Stimulated activated naive CD4-positive, alpha-beta T cell (primary cell): ENCODE measurements around the gene NOL11.
"Not testable (repeated sequence)": the region's sequence is repeated elsewhere in the genome, so short reads cannot be mapped to it uniquely, and the experiment has no call there.

ENCODE experiments used
- DNase-seq, 6 experiments: peaks; one replicate each; lab custom pipeline; 2025; lab: John Stamatoyannopoulos, UW

NOL11 gene

DNA sequence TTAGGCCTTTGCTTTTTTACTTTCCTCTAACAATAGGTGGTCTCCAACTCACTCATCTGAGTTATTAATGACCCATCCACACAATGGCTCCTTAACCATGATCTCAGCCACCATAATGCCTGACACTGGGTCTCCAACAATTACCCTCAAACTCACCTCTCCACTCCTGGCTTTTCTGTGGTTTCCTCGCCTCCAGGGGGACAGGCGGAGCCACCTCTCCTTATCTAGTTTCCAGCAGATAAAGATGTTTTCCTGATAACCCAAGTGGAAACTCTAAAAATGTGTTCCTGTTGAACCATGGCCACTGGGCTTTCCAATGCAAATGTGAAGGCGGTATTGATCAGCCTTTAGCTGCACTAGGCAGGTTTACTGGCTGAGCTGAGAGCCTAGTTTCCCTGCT lies 9.4 kb upstream of the NOL11 start:
- no peak for DNase-seq

DNA sequence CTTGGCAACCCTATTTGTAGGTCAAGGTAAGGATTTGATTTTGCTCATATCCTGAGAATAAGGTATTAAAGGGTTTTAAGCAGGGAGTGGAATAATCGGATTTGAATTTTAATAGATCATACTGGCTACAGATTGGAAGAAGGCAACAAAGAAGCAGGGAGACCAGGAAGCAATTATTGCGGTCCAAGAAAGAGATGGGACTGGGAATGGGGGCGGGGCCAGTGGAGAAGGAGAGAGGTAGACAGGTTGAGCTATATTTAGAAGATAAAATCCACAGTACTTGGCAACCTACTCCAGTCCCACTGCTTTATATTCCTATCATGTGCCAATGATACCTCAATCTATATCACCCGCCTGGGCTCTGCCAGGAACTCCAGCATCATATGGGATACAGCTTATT lies 5.8 kb upstream of the NOL11 start:
- no peak for DNase-seq

GRCh38 chr17:67712375-67712774 lies 5.4 kb upstream of the NOL11 start:
- no peak for DNase-seq

GRCh38 chr17:67713169-67713568 lies 4.6 kb upstream of the NOL11 start:
- no peak for DNase-seq

GRCh38 chr17:67716405-67716798 lies 1.3 kb upstream of the NOL11 start:
- DNase-seq = no peak

GRCh38 chr17:67717192-67717623 lies 528 bp upstream of the NOL11 start:
- DNase-seq = no peak

DNA sequence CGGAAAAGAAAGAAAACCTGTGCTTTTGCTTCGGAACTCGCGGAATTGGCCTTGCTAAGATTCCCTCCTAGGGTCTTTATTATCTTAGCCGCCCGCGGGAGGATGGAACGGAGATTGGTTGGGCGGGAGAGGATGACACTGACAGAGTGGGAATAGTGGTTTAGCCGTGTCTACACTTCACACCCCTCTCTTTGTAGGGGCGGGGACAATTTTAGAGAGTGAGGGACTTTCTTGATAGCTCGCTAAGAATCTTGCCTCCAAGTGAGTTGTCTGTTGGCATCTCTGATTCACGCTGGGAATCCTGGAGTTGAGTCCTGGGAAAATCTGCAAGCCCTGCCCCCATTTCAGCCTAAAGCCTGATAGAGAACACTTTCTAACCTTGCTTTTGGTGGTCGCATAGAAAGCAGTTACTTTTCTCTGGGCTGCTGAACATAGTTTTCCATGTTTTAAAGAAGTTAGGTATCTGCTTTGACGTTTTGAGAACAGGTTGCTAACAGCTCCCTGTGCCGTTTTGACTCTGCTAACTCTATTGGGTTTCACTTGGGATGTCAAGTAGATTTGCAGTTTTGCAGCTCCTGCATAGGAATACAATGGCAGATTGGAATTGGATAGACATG lies 697 bp downstream of the NOL11 start:
- DNase-seq = peak in 3 of 6 experiments; percentile 23 to 38 (median 38)

DNA sequence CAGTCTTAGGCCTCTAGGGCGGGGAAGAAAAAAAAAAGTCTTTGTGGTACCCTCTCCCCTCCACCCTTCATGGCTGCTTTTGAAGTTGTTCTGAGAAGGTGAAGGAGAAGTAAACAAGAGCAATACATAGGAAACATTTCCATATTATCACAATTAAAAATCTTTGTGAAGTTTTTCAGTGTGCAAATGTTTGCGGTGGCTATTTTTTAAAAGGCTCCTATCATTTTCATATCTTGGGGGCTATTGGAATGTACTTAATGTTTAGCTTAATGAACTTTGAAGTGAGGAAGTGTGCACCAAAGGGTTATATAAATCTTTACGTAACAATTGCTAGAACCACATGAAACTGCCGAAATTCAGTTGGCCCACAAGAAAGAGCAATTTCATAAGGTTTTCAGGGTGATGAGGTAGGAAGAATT lies 7.6 kb downstream of the NOL11 start:
- DNase-seq = peak in 5 of 6 experiments; percentile 9 to 83 (median 68)

GRCh38 chr17:67725807-67726206 lies 8.1 kb downstream of the NOL11 start:
- no peak for DNase-seq

GRCh38 chr17:67727152-67728039 lies 9.7 kb downstream of the NOL11 start:
- not testable (repeated sequence) for DNase-seq

DNA sequence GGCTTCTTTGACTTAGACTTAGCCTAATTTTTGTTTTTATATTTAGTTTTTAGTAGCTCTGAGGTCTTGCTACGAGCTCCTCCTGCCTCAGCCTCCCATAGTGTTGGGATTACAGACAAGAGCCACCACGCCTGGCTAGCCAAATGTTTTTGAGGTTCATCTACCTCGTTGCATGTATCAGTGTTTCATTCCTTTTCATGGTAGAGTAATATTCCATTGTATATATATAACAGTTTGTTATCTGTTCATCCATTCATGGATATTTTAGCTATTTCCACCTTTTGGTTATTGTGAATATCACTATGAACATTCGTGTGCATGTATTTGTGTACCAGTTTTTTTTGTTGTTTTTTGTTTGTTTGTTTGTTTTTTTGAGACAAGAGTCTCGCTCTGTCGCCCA lies 12.2 kb downstream of the NOL11 start:
- DNase-seq = no peak

GRCh38 chr17:67730731-67731130 lies 13.0 kb downstream of the NOL11 start:
- DNase-seq = no peak

GRCh38 chr17:67733449-67733848 lies 15.7 kb downstream of the NOL11 start:
- no peak for DNase-seq

DNA sequence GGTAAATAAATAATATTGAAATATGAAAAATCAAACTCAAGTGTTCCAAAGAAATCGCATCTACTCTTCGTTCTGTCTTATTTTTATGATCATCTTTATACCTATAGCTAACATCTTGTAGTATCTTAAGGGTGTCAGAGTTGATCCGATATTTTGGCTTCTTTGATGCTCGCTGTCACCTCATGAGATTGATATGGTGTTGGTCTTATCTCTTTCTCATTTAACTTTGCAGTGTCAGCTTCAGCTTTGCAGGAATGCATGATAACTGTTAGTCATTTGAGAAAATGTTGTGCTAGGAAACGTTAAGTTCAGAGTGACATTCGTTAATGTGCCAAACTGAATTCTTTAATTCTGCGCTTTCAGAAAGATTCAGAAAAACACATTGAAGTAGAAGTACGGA lies 19.4 kb downstream of the NOL11 start:
- DNase-seq = no peak

DNA sequence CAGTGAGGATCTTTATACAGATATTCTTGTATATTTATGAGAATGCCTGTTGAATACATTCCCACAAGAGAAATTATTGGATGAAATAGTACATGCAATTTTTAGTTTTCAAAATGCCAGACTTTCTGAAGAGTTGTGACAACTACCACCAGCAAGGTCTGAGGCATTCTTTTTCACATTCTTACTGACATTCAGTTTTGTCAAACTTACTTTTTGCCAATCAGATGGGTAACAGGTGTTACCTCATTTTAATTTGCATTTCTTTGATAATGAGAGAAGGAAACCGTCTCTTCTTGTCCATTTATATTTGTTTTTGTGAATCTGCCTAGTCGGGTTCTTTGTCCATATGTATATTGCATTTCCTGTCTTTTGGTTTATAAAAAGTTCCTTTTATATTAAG lies 24.3 kb downstream of the NOL11 start:
- no peak for DNase-seq

- DNase-seq = no peak
These were observed 29.2 kb downstream of the NOL11 start for GRCh38 chr17:67746704-67747571.

- no peak for DNase-seq
These were observed 30.0 kb downstream of the NOL11 start for GRCh38 chr17:67747681-67748235.

DNA sequence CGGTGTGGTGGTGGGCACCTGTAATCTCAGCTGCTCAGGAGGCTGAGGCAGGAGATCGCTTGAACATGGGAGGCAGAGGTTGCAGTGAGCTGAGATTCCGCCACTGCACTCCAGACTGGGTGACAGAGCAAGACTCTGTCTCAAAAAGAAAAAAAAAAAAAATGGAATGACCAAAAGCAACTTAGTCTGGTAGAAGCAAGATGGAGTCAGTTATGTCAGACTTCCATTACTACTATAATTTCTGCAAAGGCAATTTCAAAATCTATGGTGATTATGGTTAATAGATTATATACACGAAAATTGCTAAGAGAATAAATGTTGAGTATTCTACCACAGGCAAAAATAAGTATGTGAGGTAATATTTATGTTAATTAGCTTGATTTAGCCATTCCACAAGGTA lies 32.3 kb downstream of the NOL11 start:
- no peak for DNase-seq

DNA sequence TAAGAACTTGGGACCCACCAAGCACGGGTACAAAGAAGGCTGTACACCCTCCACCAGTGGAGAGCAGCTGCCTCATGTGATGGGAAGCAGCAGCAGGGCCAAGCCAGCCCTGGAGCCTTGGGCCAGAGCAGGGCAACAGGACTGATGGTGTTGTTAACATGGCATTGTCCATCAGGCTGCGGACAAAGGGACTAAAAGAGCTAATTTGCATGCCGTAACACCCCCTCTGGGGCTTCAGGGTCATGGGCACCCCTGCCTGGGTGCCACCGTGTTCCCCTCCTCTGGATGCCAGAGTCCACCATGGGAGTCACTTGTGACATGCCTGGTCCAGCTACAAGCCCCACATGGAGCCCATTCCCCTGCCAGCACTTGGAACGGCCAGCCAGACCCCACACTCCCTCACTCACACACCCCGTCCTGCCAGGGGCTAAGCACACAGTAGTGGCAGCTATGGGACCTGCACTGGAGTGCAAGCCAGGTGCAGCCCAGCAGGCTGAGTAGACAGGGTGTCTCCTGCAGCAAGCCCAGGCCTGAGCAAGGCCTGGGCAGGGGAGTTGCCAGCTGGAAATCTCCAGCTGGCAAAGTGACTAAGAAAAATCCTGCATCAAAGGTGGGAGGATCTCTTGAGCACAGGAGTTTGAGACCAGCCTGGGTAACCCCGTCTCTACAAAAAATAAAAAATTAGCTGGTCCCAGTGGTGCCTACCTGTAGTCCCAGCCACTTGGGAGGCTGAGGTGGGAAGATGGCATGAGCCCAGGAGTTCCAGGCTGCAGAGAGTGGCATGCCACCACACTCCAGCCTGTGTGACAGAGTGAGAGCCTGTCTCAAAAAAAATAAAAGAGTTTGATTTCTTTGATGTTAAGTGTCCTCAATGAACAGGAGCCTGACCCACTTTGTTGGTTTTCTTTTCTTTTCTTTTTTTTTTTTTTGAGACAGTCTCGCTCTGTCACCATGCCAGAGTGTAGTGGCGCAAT lies 33.7 kb downstream of the NOL11 start:
- no peak for DNase-seq

- DNase-seq = not testable (repeated sequence)
These were observed 34.4 kb downstream of the NOL11 start for GRCh38 chr17:67752160-67752559.

GRCh38 chr17:67753026-67753425 lies 35.3 kb downstream of the NOL11 start:
- no peak for DNase-seq
